Naive thymus-derived CD4-positive, alpha-beta T cell (primary cell): ENCODE measurements around the gene ACSL6. TPM values are rescaled to one million over a fixed set of nuclear protein-coding genes. Genes with fewer than 3 reads are reported as not detected.
A peak's percentile ranks its signal among the peaks of the same experiment; 100 is the strongest.

ENCODE experiments used
- ATAC-seq: fragments of 150-1000 bp; cut with Tn5 transposase; 2 replicates; pipeline ENCODE4 v1.10.0; 2021; ENCODE audit warnings: mild to moderate bottlenecking, moderate library complexity
- CTCF ChIA-PET: fragments of 350-600 bp; sonication (Branson Sonifier 250); formaldehyde crosslinking; loops from one replicate; lab custom pipeline; 2021; ENCODE audit warnings: antibody characterized with exemption; lab: Charles Lee
- POLR2A ChIA-PET: fragments of 350-600 bp; sonication (Branson Sonifier 250); formaldehyde crosslinking; loops from one replicate; lab custom pipeline; 2021; ENCODE audit warnings: antibody characterized with exemption, inconsistent platforms; lab: Charles Lee
- DNase-seq, 9 donors: peaks; one replicate each; pipeline versions ENCODE4 v3.0.0 to v3.0.0-alpha.2; 2020 to 2022; ENCODE audit warnings: mixed read lengths in 1 of 9
- H3K27ac ChIP-seq: one replicate; pipeline ENCODE4 v1.7.0; 2013; ENCODE audit warnings: mild to moderate bottlenecking, low read depth, low read length, moderate library complexity
- H3K27me3 ChIP-seq, 2 donors: one replicate each; pipeline ENCODE4 v1.7.0; 2013; ENCODE audit warnings: low read length in 2 of 2, mild to moderate bottlenecking in 2 of 2, moderate library complexity in 2 of 2; ENCODE audit not compliant: control insufficient read depth in 2 of 2, insufficient read depth in 2 of 2
- H3K36me3 ChIP-seq, 3 experiments: 1 replicate in 2 of 3; 2 replicates in 1 of 3; pipeline ENCODE4 v1.7.0; 2013; ENCODE audit warnings: low read length in 3 of 3, mild to moderate bottlenecking in 3 of 3, moderate library complexity in 1 of 3; ENCODE audit not compliant: insufficient read depth in 3 of 3, control insufficient read depth in 2 of 3
- H3K4me1 ChIP-seq, 2 donors: one replicate each; pipeline ENCODE4 v1.7.0; 2013; ENCODE audit warnings: low read length in 2 of 2, mild to moderate bottlenecking in 2 of 2, moderate library complexity in 1 of 2; ENCODE audit not compliant: control insufficient read depth in 2 of 2, insufficient read depth in 2 of 2
- H3K4me3 ChIP-seq: 2 replicates; pipeline ENCODE4 v1.7.0; 2013; ENCODE audit warnings: mild to moderate bottlenecking, low read length
- H3K9me3 ChIP-seq, 3 experiments: 1 replicate in 2 of 3; 2 replicates in 1 of 3; pipeline ENCODE4 v1.7.0; 2013; ENCODE audit warnings: low read length in 3 of 3; ENCODE audit not compliant: control insufficient read depth in 2 of 3
- H3K27ac Mint-ChIP-seq, 9 donors: one replicate each; pipeline ENCODE4 v1.8.0; 2020 to 2022; ENCODE audit warnings: mixed read lengths in 9 of 9, mild to moderate bottlenecking in 8 of 9, moderate library complexity in 5 of 9, inconsistent platforms in 2 of 9
- H3K27me3 Mint-ChIP-seq, 5 donors: one replicate each; pipeline ENCODE4 v1.8.0; 2021 to 2022; ENCODE audit warnings: mixed read lengths in 5 of 5, mild to moderate bottlenecking in 1 of 5
- H3K36me3 Mint-ChIP-seq, 5 donors: one replicate each; pipeline ENCODE4 v1.8.0; 2020 to 2022; ENCODE audit warnings: mixed read lengths in 5 of 5, mild to moderate bottlenecking in 3 of 5, inconsistent platforms in 1 of 5
- H3K4me1 Mint-ChIP-seq, 7 donors: one replicate each; pipeline ENCODE4 v1.8.0; 2020 to 2022; ENCODE audit warnings: mixed read lengths in 7 of 7, mild to moderate bottlenecking in 3 of 7, inconsistent platforms in 1 of 7
- H3K4me3 Mint-ChIP-seq, 10 donors: one replicate each; pipeline ENCODE4 v1.8.0; 2020 to 2022; ENCODE audit warnings: mild to moderate bottlenecking in 10 of 10, mixed read lengths in 10 of 10, moderate library complexity in 6 of 10, inconsistent platforms in 2 of 10
- H3K9me3 Mint-ChIP-seq, 11 donors: one replicate each; pipeline ENCODE4 v1.8.0; 2020 to 2022; ENCODE audit warnings: mixed read lengths in 11 of 11, mild to moderate bottlenecking in 4 of 11, inconsistent platforms in 1 of 11, moderate library complexity in 1 of 11
- intact Hi-C, 2 donors: fragments of 100-400 bp; cut with micrococcal nuclease; formaldehyde crosslinking; loops; one replicate each; pipeline ENCODE4 v1.15.1; 2023
- polyA plus RNA-seq, 2 donors: library from polyadenylated mRNA; unstranded; fragments of 300-500 nt; fragmentation: Illumina TruSeq; gene quantifications; one replicate each; pipeline ENCODE4 v1.2.3, GENCODE V29; 2021
- total RNA-seq, 6 experiments: library from RNA in 5 of 6; stranded (reverse) in 5 of 6; gene quantifications; 1 replicate in 5 of 6; 2 replicates in 1 of 6; pipeline ENCODE4 v1.2.3 and lab custom pipeline; 2021 to 2026

The ACSL6 gene
- total and polyA plus RNA-seq, 7 experiments from 2014 or later, result 13.6 to 42.8 (median 22.2) TPM

DNA sequence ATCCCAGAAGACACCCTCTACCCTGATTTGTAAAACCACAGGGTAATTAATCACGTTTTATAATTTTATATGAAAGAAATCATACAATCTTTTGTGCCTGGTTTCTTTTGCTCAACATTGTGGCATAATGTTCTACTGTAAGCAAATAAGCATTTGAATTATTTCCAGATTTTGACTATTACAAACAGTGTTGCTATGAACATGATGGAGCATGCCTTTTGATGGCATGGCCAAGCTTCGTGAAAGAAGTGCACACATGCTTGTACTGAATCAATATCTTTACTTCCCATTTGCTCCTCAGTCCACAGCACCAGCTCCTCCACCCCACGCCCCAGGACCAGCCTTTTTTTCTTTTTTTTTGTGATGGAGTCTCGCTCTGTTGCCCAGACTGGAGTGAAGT is 29.9 kb downstream of the ACSL6 start:
- Histone ChIP-seq H3K27me3 (no peaks in the 10 kb centered on the region), H3K4me1 (peaks cover 7 to 16% of the 10 kb centered on the region in 2 donors), H3K4me3 (no peak overlapping the region), H3K36me3 (no peaks in the 10 kb centered on the region), H3K27ac (no peak overlapping the region), H3K9me3 (no peaks in the 10 kb centered on the region)
- H3K9me3 Mint-ChIP-seq, result no peaks in the 10 kb centered on the region
- no peak for DNase-seq
- peaks cover 0 to 5% (median 0%) of the 10 kb centered on the region in 5 donors for H3K36me3 Mint-ChIP-seq
- H3K4me1 Mint-ChIP-seq, result peaks cover 11 to 36% (median 30%) of the 10 kb centered on the region in 7 donors
- ChIA-PET CTCF (interaction anchor here (0.6 kb wide), 1 partner anchor 1294 kb away, joined by 4 read pairs; no protein-coding TSS in a partner anchor), POLR2A (interaction anchor here (0.6 to 1.0 kb wide), 3 partner anchors 159 to 696 kb away, joined by 3 read pairs; no protein-coding TSS in a partner anchor)
- peak overlapping the region in 3 of 9 donors; percentile 7 to 70 (median 35) for H3K27ac Mint-ChIP-seq
- intact Hi-C loops, result no loop called here
- no peak for ATAC-seq
- H3K27me3 Mint-ChIP-seq, result peaks cover 0 to 22% (median 0%) of the 10 kb centered on the region in 5 donors
- no peak overlapping the region for H3K4me3 Mint-ChIP-seq

- H3K36me3 ChIP-seq, result no peaks in the 10 kb centered on the region
- DNase-seq, result no peak
- no peaks in the 10 kb centered on the region for H3K9me3 Mint-ChIP-seq
- peak overlapping the region in 4 of 9 donors; percentile 15 to 85 (median 38) for H3K27ac Mint-ChIP-seq
- ChIA-PET CTCF (interaction anchor here (0.7 kb wide), 1 partner anchor 43 kb away, joined by 3 read pairs; no protein-coding TSS in a partner anchor), POLR2A (interaction anchor here (0.6 to 1.2 kb wide), 3 partner anchors 19 to 695 kb away, joined by 3 read pairs; no protein-coding TSS in a partner anchor)
- H3K36me3 Mint-ChIP-seq, result peaks cover 0 to 5% (median 0%) of the 10 kb centered on the region in 5 donors
- H3K4me3 ChIP-seq, result no peak overlapping the region
- no peak overlapping the region for H3K4me3 Mint-ChIP-seq
- no peaks in the 10 kb centered on the region for H3K9me3 ChIP-seq
- no peaks in the 10 kb centered on the region for H3K27me3 ChIP-seq
- H3K27me3 Mint-ChIP-seq, result peaks cover 0 to 22% (median 0%) of the 10 kb centered on the region in 5 donors
- ATAC-seq, result no peak
- intact Hi-C loops, result no loop called here
- H3K27ac ChIP-seq, result no peak overlapping the region
- H3K4me1 Mint-ChIP-seq, result peaks cover 15 to 44% (median 39%) of the 10 kb centered on the region in 7 donors
- H3K4me1 ChIP-seq, result peaks cover 15 to 24% of the 10 kb centered on the region in 2 donors
Observed at GRCh38 chr5:131980696-131981095, 30.8 kb downstream of the ACSL6 start.

GRCh38 chr5:131979816-131980215 is 31.6 kb downstream of the ACSL6 start:
- intact Hi-C loops, result no loop called here
- no peaks in the 10 kb centered on the region for H3K36me3 ChIP-seq
- H3K27ac ChIP-seq, result no peak overlapping the region
- peaks cover 24 to 30% of the 10 kb centered on the region in 2 donors for H3K4me1 ChIP-seq
- ATAC-seq (no peak), DNase-seq (no peak)
- H3K27me3 ChIP-seq, result no peaks in the 10 kb centered on the region
- peak overlapping the region in 1 of 9 donors; percentile 81 for H3K27ac Mint-ChIP-seq
- ChIA-PET CTCF (interaction anchor here (1.1 kb wide), 1 partner anchor 28 kb away, joined by 3 read pairs; no protein-coding TSS in a partner anchor), POLR2A (interaction anchor here (1.2 kb wide), 1 partner anchor 20 kb away, joined by 3 read pairs; no protein-coding TSS in a partner anchor)
- H3K36me3 Mint-ChIP-seq, result peaks cover 0 to 5% (median 0%) of the 10 kb centered on the region in 5 donors
- H3K9me3 Mint-ChIP-seq, result no peaks in the 10 kb centered on the region
- no peak overlapping the region for H3K4me3 ChIP-seq
- no peaks in the 10 kb centered on the region for H3K9me3 ChIP-seq
- H3K27me3 Mint-ChIP-seq, result peaks cover 0 to 22% (median 0%) of the 10 kb centered on the region in 5 donors
- no peak overlapping the region for H3K4me3 Mint-ChIP-seq
- H3K4me1 Mint-ChIP-seq, result peaks cover 21 to 53% (median 47%) of the 10 kb centered on the region in 7 donors

DNA sequence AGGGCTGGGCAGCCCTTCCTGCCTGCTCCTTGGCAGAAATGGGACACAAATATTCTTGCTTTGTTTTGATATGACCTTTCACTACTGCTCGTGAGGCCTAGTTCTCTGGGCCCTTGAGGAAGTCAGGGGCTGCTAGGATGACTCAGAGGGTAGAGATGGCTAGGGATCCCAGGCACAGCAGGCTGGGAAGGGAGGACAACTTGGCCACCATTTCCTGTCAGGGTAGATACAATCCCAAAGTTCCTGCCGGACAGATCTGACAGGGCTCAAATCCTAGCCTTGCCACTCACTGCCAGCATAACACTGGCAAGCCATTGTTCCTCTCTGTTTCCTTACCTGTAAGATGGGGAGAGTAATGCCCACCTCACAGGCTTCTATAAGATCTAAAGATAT is 34.2 kb downstream of the ACSL6 start:
- no peak for ATAC-seq
- peaks cover 32 to 74% (median 65%) of the 10 kb centered on the region in 7 donors for H3K4me1 Mint-ChIP-seq

GRCh38 chr5:131976414-131977211 is 34.8 kb downstream of the ACSL6 start:
- H3K4me3 Mint-ChIP-seq, result peak overlapping the region in 8 of 10 donors; percentile 8 to 97 (median 32)
- ChIA-PET POLR2A (no interaction called here), CTCF (no interaction called here)
- Histone ChIP-seq H3K9me3 (no peaks in the 10 kb centered on the region), H3K27ac (peak overlapping the region; percentile 76), H3K4me1 (peaks cover 34 to 46% of the 10 kb centered on the region in 2 donors), H3K36me3 (no peaks in the 10 kb centered on the region), H3K27me3 (no peaks in the 10 kb centered on the region), H3K4me3 (no peak overlapping the region)
- peak overlapping the region; percentile 14 to 99 (median 94) for H3K27ac Mint-ChIP-seq
- ATAC-seq (no peak), DNase-seq (no peak)
- H3K4me1 Mint-ChIP-seq, result peaks cover 34 to 79% (median 70%) of the 10 kb centered on the region in 7 donors
- H3K36me3 Mint-ChIP-seq, result peaks cover 5 to 15% (median 13%) of the 10 kb centered on the region in 5 donors
- intact Hi-C loops, result no loop called here
- H3K27me3 Mint-ChIP-seq, result peaks cover 0 to 18% (median 0%) of the 10 kb centered on the region in 5 donors
- H3K9me3 Mint-ChIP-seq, result no peaks in the 10 kb centered on the region

More for the DNA sequence above, 34.2 kb downstream of the ACSL6 start:
- Histone ChIP-seq H3K9me3 (no peaks in the 10 kb centered on the region), H3K27me3 (no peaks in the 10 kb centered on the region), H3K36me3 (no peaks in the 10 kb centered on the region), H3K4me3 (no peak overlapping the region), H3K27ac (peak overlapping the region; percentile 76), H3K4me1 (peaks cover 34 to 46% of the 10 kb centered on the region in 2 donors)
- Mint-ChIP-seq H3K27me3 (peaks cover 0 to 20% (median 0%) of the 10 kb centered on the region in 5 donors), H3K27ac (peak overlapping the region; percentile 14 to 99 (median 91)), H3K9me3 (no peaks in the 10 kb centered on the region), H3K36me3 (peaks cover 5 to 12% (median 7%) of the 10 kb centered on the region in 5 donors), H3K4me3 (peak overlapping the region in 6 of 10 donors; percentile 6 to 46 (median 26))
- intact Hi-C loops, result no loop called here
- CTCF ChIA-PET, result no interaction called here
- POLR2A ChIA-PET, result interaction anchor here (0.7 kb wide), 1 partner anchor 38 kb away, joined by 3 read pairs; no protein-coding TSS in a partner anchor
- peak in 1 of 9 donors; percentile 8 for DNase-seq

DNA sequence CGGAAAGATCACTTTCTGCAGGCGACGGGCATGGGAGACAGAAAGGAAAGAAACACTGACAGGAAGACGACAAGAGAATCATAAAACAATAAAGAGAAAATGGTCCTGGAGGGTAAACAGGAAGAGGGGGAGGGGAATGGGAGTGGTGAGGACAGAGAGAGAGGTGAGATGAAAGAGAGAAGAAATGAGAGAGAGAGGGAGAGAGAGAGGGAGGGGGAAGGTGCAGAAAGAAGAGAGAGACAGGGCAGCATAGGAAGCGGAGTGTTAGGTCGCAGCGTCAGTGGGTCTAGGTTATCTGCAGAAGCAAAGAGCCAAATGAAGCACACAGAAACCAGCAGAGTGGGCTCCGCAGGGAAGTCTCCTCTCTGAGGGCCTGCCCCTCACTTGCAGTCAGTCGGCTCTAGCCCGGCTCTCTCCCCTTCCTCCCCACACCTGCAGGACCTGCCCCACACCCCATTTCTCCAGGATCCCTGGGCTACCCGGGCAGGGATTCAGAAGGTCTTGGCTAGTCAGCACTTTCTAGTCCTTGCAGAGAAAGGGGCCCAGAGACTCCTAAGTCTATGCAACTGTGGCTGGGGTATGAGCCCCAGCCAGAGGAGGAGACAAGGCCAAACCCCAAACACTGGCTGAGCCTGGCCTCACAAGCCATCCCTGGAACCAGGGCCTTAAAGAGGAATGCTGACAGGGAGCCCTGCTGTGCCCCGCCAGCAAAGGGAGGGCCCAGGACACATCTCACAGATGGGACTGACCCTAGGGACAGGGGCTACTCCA is 36.3 kb downstream of the ACSL6 start:
- peaks cover 34 to 85% (median 75%) of the 10 kb centered on the region in 7 donors for H3K4me1 Mint-ChIP-seq
- ATAC-seq (peak; percentile 74), DNase-seq (peak in 7 of 9 donors; percentile 23 to 76 (median 65))
- Histone ChIP-seq H3K27ac (peak overlapping the region; percentile 76), H3K4me1 (peaks cover 34 to 46% of the 10 kb centered on the region in 2 donors), H3K9me3 (no peaks in the 10 kb centered on the region), H3K36me3 (peaks cover 0 to under 1% (median 0%) of the 10 kb centered on the region in 3 experiments), H3K4me3 (peak overlapping the region; percentile 61), H3K27me3 (no peaks in the 10 kb centered on the region)
- ChIA-PET POLR2A (interaction anchor here (1.0 kb wide), 1 partner anchor 339 kb away, joined by 3 read pairs; no protein-coding TSS in a partner anchor), CTCF (interaction anchor here (1.0 kb wide), 1 partner anchor 385 kb away, joined by 3 read pairs; no protein-coding TSS in a partner anchor)
- peaks cover 0 to 7% (median 0%) of the 10 kb centered on the region in 5 donors for H3K27me3 Mint-ChIP-seq
- H3K4me3 Mint-ChIP-seq, result peak overlapping the region; percentile 79 to 97 (median 84)
- peak overlapping the region; percentile 90 to 99 (median 95) for H3K27ac Mint-ChIP-seq
- intact Hi-C loops, result loop anchor here (1.0 to 2.0 kb wide), 4 partner anchors 25 to 386 kb away; partner anchors contain the start of gene FNIP1 (in 1 of the 2)
- H3K36me3 Mint-ChIP-seq, result peaks cover 9 to 27% (median 19%) of the 10 kb centered on the region in 5 donors
- H3K9me3 Mint-ChIP-seq, result no peaks in the 10 kb centered on the region
